IMR-90 (cell line): Measurements from ENCODE around the gene C1orf141. TPM values are rescaled to one million over a fixed set of nuclear protein-coding genes. Genes with fewer than 3 reads are reported as not detected.

Experiments
- ATAC-seq: fragments of 200-7000 bp; cut with Tn5 transposase; 2 replicates; pipeline ENCODE4 v1.9.1; 2020; ENCODE audit warnings: low read depth, mild to moderate bottlenecking, moderate library complexity
- BruUV-seq: library from RNA; stranded (reverse); fragments of 400-500 nt; replicated peaks from 2 replicates; lab custom pipeline; 2021; lab: Mats Ljungman, UMichigan
- CTCF ChIA-PET: fragments of 300-600 bp; formaldehyde crosslinking; extraction: SDS; loops from one replicate; lab custom pipeline; 2021; ENCODE audit warnings: antibody characterized with exemption; lab: Yijun Ruan, JAX
- POLR2A ChIA-PET: fragments of 300-600 bp; sonication (Branson Sonifier 250); formaldehyde crosslinking; loops from one replicate; lab custom pipeline; 2022; ENCODE audit warnings: antibody characterized with exemption; ENCODE audit not compliant: unreplicated experiment; lab: Charles Lee
- DNase-seq: peaks from one replicate; pipeline ENCODE4 v3.0.0; 2013
- H2AFZ ChIP-seq: replicated peaks from 2 replicates; pipeline ENCODE3; 2013; ENCODE audit warnings: low read length, mild to moderate bottlenecking; ENCODE audit not compliant: poor library complexity
- H2AK5ac ChIP-seq: 2 replicates; pipeline ENCODE4 v1.6.1; 2013; ENCODE audit warnings: low read depth, low read length, inconsistent platforms
- H2AK9ac ChIP-seq: replicated peaks from 2 replicates; pipeline ENCODE3; 2013; ENCODE audit warnings: mild to moderate bottlenecking, low read depth, low read length, moderate library complexity; ENCODE audit not compliant: poor library complexity
- H2BK120ac ChIP-seq: 2 replicates; pipeline ENCODE4 v1.6.1; 2013; ENCODE audit warnings: low read depth, low read length, inconsistent platforms
- H2BK15ac ChIP-seq: 3 replicates; pipeline ENCODE4 v1.6.1; 2013; ENCODE audit warnings: low read depth, low read length, inconsistent platforms
- H2BK20ac ChIP-seq: 2 replicates; pipeline ENCODE4 v1.6.1; 2013; ENCODE audit warnings: low read depth, mild to moderate bottlenecking, inconsistent platforms, low read length, moderate library complexity
- H2BK5ac ChIP-seq: 2 replicates; pipeline ENCODE4 v1.6.1; 2013; ENCODE audit warnings: mild to moderate bottlenecking, low read depth, low read length, inconsistent platforms; ENCODE audit not compliant: poor library complexity, severe bottlenecking
- H3K14ac ChIP-seq: replicated peaks from 2 replicates; pipeline ENCODE4 v1.6.1; 2013; ENCODE audit warnings: low read depth, low read length, inconsistent platforms
- H3K18ac ChIP-seq: 2 replicates; pipeline ENCODE4 v1.6.1; 2013; ENCODE audit warnings: low read depth, low read length, control low read depth
- H3K23ac ChIP-seq: 2 replicates; pipeline ENCODE4 v1.6.1; 2013; ENCODE audit warnings: low read depth, low read length, inconsistent platforms
- H3K27ac ChIP-seq: 2 replicates; pipeline ENCODE4 v1.5.1; 2013; ENCODE audit warnings: mild to moderate bottlenecking, control low read depth, low read length; ENCODE audit not compliant: insufficient read depth
- H3K27me3 ChIP-seq: 2 replicates; pipeline ENCODE4 v1.6.1; 2013; ENCODE audit warnings: low read length; ENCODE audit not compliant: control insufficient read depth, insufficient read depth
- H3K36me3 ChIP-seq: 2 replicates; pipeline ENCODE4 v1.6.1; 2013; ENCODE audit warnings: low read length, mixed read lengths; ENCODE audit not compliant: control insufficient read depth, insufficient read depth
- H3K4ac ChIP-seq: 2 replicates; pipeline ENCODE4 v1.6.1; 2013; ENCODE audit warnings: low read depth, low read length, inconsistent platforms
- H3K4me1 ChIP-seq: 2 replicates; pipeline ENCODE4 v1.6.1; 2013; ENCODE audit warnings: low read length, mixed read lengths; ENCODE audit not compliant: control insufficient read depth, insufficient read depth
- H3K4me2 ChIP-seq: 2 replicates; pipeline ENCODE4 v1.6.1; 2013; ENCODE audit warnings: low read depth, mild to moderate bottlenecking, control low read depth, low read length, moderate library complexity
- H3K4me3 ChIP-seq: 2 replicates; pipeline ENCODE4 v1.5.1; 2013; ENCODE audit warnings: low read depth, mild to moderate bottlenecking, control low read depth, low read length, moderate library complexity; ENCODE audit not compliant: insufficient read depth
- H3K56ac ChIP-seq: 2 replicates; pipeline ENCODE4 v1.6.1; 2013; ENCODE audit warnings: low read length, inconsistent platforms; ENCODE audit not compliant: insufficient read depth; ENCODE audit errors: extremely low read depth
- H3K79me1 ChIP-seq, 2 experiments: 2 replicates each; pipeline ENCODE4 v1.6.1; 2013; ENCODE audit warnings: low read length in 2 of 2, inconsistent platforms in 1 of 2, low read depth in 1 of 2
- H3K9ac ChIP-seq: 2 replicates; pipeline ENCODE4 v1.6.1; 2013; ENCODE audit warnings: low read depth, low read length, control low read depth
- H3K9me1 ChIP-seq: 2 replicates; pipeline ENCODE4 v1.6.1; 2013; ENCODE audit warnings: low read length, inconsistent platforms; ENCODE audit not compliant: insufficient read depth
- H3K9me3 ChIP-seq: 2 replicates; pipeline ENCODE4 v1.6.1; 2013; ENCODE audit warnings: low read length; ENCODE audit not compliant: control insufficient read depth, insufficient read depth
- H4K20me1 ChIP-seq: 2 replicates; pipeline ENCODE4 v1.6.1; 2013; ENCODE audit warnings: low read length, inconsistent platforms; ENCODE audit not compliant: insufficient read depth
- H4K5ac ChIP-seq: 2 replicates; pipeline ENCODE4 v1.6.1; 2013; ENCODE audit warnings: mild to moderate bottlenecking, low read depth, low read length, control low read depth
- H4K8ac ChIP-seq, 2 experiments: 2 replicates each; pipeline ENCODE4 v1.6.1; 2013; ENCODE audit warnings: low read depth in 2 of 2, low read length in 2 of 2, control low read depth in 1 of 2, inconsistent platforms in 1 of 2
- H4K91ac ChIP-seq: 2 replicates; pipeline ENCODE4 v1.6.1; 2013; ENCODE audit warnings: low read depth, low read length, inconsistent platforms; ENCODE audit not compliant: insufficient read depth
- CHD1 ChIP-seq: IDR thresholded peaks from 2 replicates; pipeline ENCODE4 v1.6.1; 2012; ENCODE audit warnings: low read depth, low read length, improper control_type of control experiment
- NFE2L2 ChIP-seq: fragments of 150-350 bp; IDR thresholded peaks from 2 replicates; pipeline ENCODE4 v1.6.1; 2016; ENCODE audit warnings: low read depth, mild to moderate bottlenecking, low read length
- WGBS, 2 experiments: methylation state at CpG; one replicate each; pipeline versions ENCODE4 v1.1.5 to v1.1.7; 2013; ENCODE audit warnings: missing lambda C conversion rate in 2 of 2; ENCODE audit not compliant: insufficient read length in 1 of 2; ENCODE audit errors: extremely low coverage in 2 of 2; 5-methylcytosine and 5-hydroxymethylcytosine counted together
- dilution Hi-C: fragments of 300-500 bp; cut with HindIII; formaldehyde crosslinking; loops from one replicate; pipeline ENCODE4 v1.14.3; 2018; ENCODE audit warnings: low sequenced_read_pairs; ENCODE audit not compliant: unreplicated experiment
- in situ Hi-C: fragments of 300-500 bp; cut with MboI; formaldehyde crosslinking; loops from 3 replicates; pipeline ENCODE4 v1.14.3; 2019; ENCODE audit warnings: low sequenced_read_pairs, inconsistent platforms, mixed read lengths
- intact Hi-C: fragments of 100-400 bp; cut with micrococcal nuclease; formaldehyde crosslinking; loops from 2 replicates; pipeline ENCODE4 v1.10.0; 2022
- polyA plus RNA-seq, 3 experiments: library from polyadenylated mRNA; depleted of rRNA; stranded (reverse); fragments of >200 nt; gene quantifications; 2 replicates each; pipeline ENCODE4 v1.2.3, GENCODE V29; 2012; ENCODE audit warnings: low replicate concordance in 1 of 3
- total RNA-seq: library from RNA; depleted of rRNA; stranded (reverse); fragments of >200 nt; gene quantifications from 2 replicates; pipeline ENCODE4 v1.2.3, GENCODE V29; 2012

Gene C1orf141
- total and polyA plus RNA-seq, 2 of the 4 experiments (the other 2 are of a cell fraction): not detected

DNA sequence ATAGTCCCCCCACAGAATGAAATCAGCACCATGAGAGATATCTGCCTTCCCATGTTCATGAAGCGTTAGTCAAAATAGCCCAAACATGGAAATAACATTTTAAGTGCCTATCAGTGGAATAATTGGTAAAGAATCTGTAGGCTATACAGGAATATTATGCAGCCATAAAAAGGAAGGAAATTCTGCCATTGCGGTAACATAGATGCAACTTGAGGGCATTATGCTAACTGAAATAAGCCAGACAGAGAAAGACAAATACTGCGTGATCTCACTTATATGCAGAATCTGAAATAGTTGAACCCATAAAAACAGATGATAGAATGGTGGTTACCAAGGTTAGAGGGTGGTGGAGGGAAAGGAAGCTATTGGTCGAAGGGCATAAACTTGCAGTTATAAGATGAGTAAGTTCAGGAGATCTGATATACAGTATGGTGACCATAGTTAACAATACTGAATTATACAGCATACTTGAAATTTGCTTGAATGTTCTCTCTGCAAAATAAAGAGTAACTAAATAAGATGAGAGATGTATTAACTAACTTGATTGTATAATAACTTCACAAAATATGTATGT lies 30.8 kb upstream of the C1orf141 start:
- Histone ChIP-seq H3K4me2 (no peak overlapping the region), H3K27me3 (peaks cover 5% of the 10 kb centered on the region), H2AK5ac (no peak overlapping the region), H3K36me3 (no peaks in the 10 kb centered on the region), H3K9me3 (no peaks in the 10 kb centered on the region), H2BK5ac (no peak overlapping the region), H3K9ac (no peak overlapping the region), H4K8ac (no peak overlapping the region), H3K79me1 (no peaks in the 10 kb centered on the region), H3K9me1 (no peaks in the 10 kb centered on the region), H3K56ac (no peak overlapping the region), H3K14ac (no peak overlapping the region), H4K5ac (no peak overlapping the region), H4K91ac (no peak overlapping the region), H3K23ac (no peak overlapping the region), H2BK15ac (no peak overlapping the region), H3K27ac (no peak overlapping the region), H2AFZ (no peak overlapping the region), H3K4ac (no peak overlapping the region), H2BK20ac (no peak overlapping the region), H3K4me3 (no peak overlapping the region), H2BK120ac (no peak overlapping the region), H2AK9ac (no peak overlapping the region), H4K20me1 (no peaks in the 10 kb centered on the region), H3K4me1 (no peaks in the 10 kb centered on the region), H3K18ac (no peak overlapping the region)
- no TSS peak for BruUV-seq
- in situ Hi-C loops (no loop called here), dilution Hi-C loops (no loop called here), intact Hi-C loops (no loop called here)
- no peak for ATAC-seq
- TF ChIP-seq CHD1: no peak
- no peak for TF ChIP-seq NFE2L2
- 100% methylated on average over 1 of the region's 4 CpGs; no CpG with 5 or more reads in 1 of the 2 experiments for WGBS, 2 experiments
- ChIA-PET POLR2A (no interaction called here), CTCF (interaction anchor here (2.2 kb wide), 1 partner anchor 16 kb away, joined by 6 read pairs; no protein-coding TSS in a partner anchor)
- DNase-seq: no peak
